Fibroblast of pulmonary artery (primary cell): ENCODE results near the gene AUTS2.

Source experiments
- DNase-seq: peaks from one replicate; pipeline ENCODE4 v3.0.0-alpha.2; 2010; ENCODE audit warnings: low read depth
- H3K4me3 ChIP-seq: replicated peaks from 2 replicates; pipeline ENCODE4 v1.5.1; 2011; ENCODE audit warnings: low read depth, mild to moderate bottlenecking, control low read depth, low read length, moderate library complexity
- CTCF ChIP-seq: IDR thresholded peaks from 2 replicates; pipeline ENCODE4 v1.5.1; 2011; ENCODE audit warnings: mild to moderate bottlenecking, control low read depth, low read length, inconsistent platforms; ENCODE audit errors: missing control alignments

The AUTS2 gene

GRCh38 chr7:70214071-70214470, 615.8 kb downstream of the AUTS2 start:
- TF ChIP-seq CTCF, result no peak
- DNase-seq, result no peak
- no peak overlapping the region for H3K4me3 ChIP-seq

- no peak for TF ChIP-seq CTCF
- no peak for DNase-seq
- no peak overlapping the region for H3K4me3 ChIP-seq
These were observed 617.2 kb downstream of the AUTS2 start for GRCh38 chr7:70215491-70215890.

- no peak for TF ChIP-seq CTCF
- no peak overlapping the region for H3K4me3 ChIP-seq
- no peak for DNase-seq
These were observed 619.3 kb downstream of the AUTS2 start for GRCh38 chr7:70217571-70217970.

- DNase-seq, result no peak
- H3K4me3 ChIP-seq, result no peak overlapping the region
- TF ChIP-seq CTCF, result no peak
These were observed 619.7 kb downstream of the AUTS2 start for GRCh38 chr7:70218006-70218405.

- no peak overlapping the region for H3K4me3 ChIP-seq
- TF ChIP-seq CTCF, result no peak
- DNase-seq, result no peak
These were observed 620.8 kb downstream of the AUTS2 start for GRCh38 chr7:70219061-70219460.

- no peak overlapping the region for H3K4me3 ChIP-seq
- no peak for TF ChIP-seq CTCF
- no peak for DNase-seq
These were observed 631.0 kb downstream of the AUTS2 start for GRCh38 chr7:70229242-70229641.

GRCh38 chr7:70230761-70231160, 632.5 kb downstream of the AUTS2 start:
- DNase-seq, result no peak
- no peak for TF ChIP-seq CTCF
- H3K4me3 ChIP-seq, result no peak overlapping the region
